HG03097 (cell line): ENCODE results near the gene AIRE.
"Not testable (repeated sequence)": the region's sequence is repeated elsewhere in the genome, so short reads cannot be mapped to it uniquely, and the experiment has no call there.

Experiments
- ATAC-seq: cut with Tn5 transposase; IDR thresholded peaks from one replicate; pipeline ENCODE4 v1.9.1; 2021; ENCODE audit not compliant: unreplicated experiment, low FRiP score

AIRE gene

GRCh38 chr21:44291078-44291935, 5.6 kb downstream of the AIRE start:
- no peak for ATAC-seq

- no peak for ATAC-seq
These were observed 6.5 kb downstream of the AIRE start for GRCh38 chr21:44291936-44292811.

GRCh38 chr21:44292812-44293195, 7.1 kb downstream of the AIRE start:
- ATAC-seq = no peak

- no peak for ATAC-seq
These were observed 8.0 kb downstream of the AIRE start for GRCh38 chr21:44293551-44294231.

- no peak for ATAC-seq
These were observed 8.9 kb downstream of the AIRE start for GRCh38 chr21:44294391-44295162.

GRCh38 chr21:44295163-44295573, 9.5 kb downstream of the AIRE start:
- no peak for ATAC-seq

GRCh38 chr21:44295646-44296045, 10.0 kb downstream of the AIRE start:
- no peak for ATAC-seq

- no peak for ATAC-seq
These were observed 10.4 kb downstream of the AIRE start for GRCh38 chr21:44296103-44296519.

GRCh38 chr21:44296916-44297315, 11.2 kb downstream of the AIRE start:
- ATAC-seq = no peak

- ATAC-seq = no peak
These were observed 12.0 kb downstream of the AIRE start for GRCh38 chr21:44297525-44298290.

- no peak for ATAC-seq
These were observed 12.6 kb downstream of the AIRE start for GRCh38 chr21:44298301-44298700.

GRCh38 chr21:44299085-44299457, 13.4 kb downstream of the AIRE start:
- ATAC-seq = no peak

GRCh38 chr21:44299458-44300261, 14.0 kb downstream of the AIRE start, which contains the start of gene PFKL:
Gene PFKL (plus strand): TSS chr21:44300053. CDS start chr21:44300106, 53 bp downstream.
- peak; percentile 41 for ATAC-seq

- ATAC-seq = peak; percentile 20
These were observed 14.7 kb downstream of the AIRE start for GRCh38 chr21:44300262-44300959.

GRCh38 chr21:44301141-44301540, 15.5 kb downstream of the AIRE start:
- no peak for ATAC-seq

GRCh38 chr21:44301961-44302406, 16.3 kb downstream of the AIRE start:
- no peak for ATAC-seq

- ATAC-seq = not testable (repeated sequence)
These were observed 17.1 kb downstream of the AIRE start for GRCh38 chr21:44302573-44303401.
